ENCODE measurements around the gene EZH1.

GRCh38 chr17:42667088-42667951, 77.5 kb downstream of the EZH1 start:
- TF ChIP-seq TCF7L2 (IDR thresholded peaks at IDR 0.05; ENCODE audit: low read depth, low read length) (no peak; the same call in 1 of the 2 replicates), CTCF (IDR thresholded peaks at IDR 0.05) (no peak), POLR2AphosphoS5 (IDR thresholded peaks at IDR 0.05; ENCODE audit: low read depth, low read length) (no peak)
- TF ChIP-seq, protein P1, sequence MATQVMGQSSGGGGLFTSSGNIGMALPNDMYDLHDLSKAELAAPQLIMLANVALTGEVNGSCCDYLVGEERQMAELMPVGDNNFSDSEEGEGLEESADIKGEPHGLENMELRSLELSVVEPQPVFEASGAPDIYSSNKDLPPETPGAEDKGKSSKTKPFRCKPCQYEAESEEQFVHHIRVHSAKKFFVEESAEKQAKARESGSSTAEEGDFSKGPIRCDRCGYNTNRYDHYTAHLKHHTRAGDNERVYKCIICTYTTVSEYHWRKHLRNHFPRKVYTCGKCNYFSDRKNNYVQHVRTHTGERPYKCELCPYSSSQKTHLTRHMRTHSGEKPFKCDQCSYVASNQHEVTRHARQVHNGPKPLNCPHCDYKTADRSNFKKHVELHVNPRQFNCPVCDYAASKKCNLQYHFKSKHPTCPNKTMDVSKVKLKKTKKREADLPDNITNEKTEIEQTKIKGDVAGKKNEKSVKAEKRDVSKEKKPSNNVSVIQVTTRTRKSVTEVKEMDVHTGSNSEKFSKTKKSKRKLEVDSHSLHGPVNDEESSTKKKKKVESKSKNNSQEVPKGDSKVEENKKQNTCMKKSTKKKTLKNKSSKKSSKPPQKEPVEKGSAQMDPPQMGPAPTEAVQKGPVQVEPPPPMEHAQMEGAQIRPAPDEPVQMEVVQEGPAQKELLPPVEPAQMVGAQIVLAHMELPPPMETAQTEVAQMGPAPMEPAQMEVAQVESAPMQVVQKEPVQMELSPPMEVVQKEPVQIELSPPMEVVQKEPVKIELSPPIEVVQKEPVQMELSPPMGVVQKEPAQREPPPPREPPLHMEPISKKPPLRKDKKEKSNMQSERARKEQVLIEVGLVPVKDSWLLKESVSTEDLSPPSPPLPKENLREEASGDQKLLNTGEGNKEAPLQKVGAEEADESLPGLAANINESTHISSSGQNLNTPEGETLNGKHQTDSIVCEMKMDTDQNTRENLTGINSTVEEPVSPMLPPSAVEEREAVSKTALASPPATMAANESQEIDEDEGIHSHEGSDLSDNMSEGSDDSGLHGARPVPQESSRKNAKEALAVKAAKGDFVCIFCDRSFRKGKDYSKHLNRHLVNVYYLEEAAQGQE (IDR thresholded peaks at IDR 0.05; ENCODE audit: insufficient read depth in 1 of 2, low read depth in 2 of 2, low read length in 1 of 2) = no peak
